Measurements from ENCODE around the gene SETD5. TPM values are rescaled to one million over a fixed set of nuclear protein-coding genes. Genes with fewer than 3 reads are reported as not detected.
A peak's percentile ranks its signal among the peaks of the same experiment; 100 is the strongest.

SETD5 gene
- total RNA-seq, 2 donors from 2014 or later, result 261 to 289 TPM

GRCh38 chr3:9452417-9452816 lies 55.0 kb downstream of the SETD5 start:
- peaks cover 94% of the 10 kb centered on the region for H3K36me3 ChIP-seq (ENCODE audit: control insufficient read depth, insufficient read depth, low read length)
- Mint-ChIP-seq H3K36me3 (ENCODE audit: low read depth) (peaks cover 81% of the 10 kb centered on the region), H3K4me3 (no peak overlapping the region), H3K4me1 (no peaks in the 10 kb centered on the region), H3K9me3 (no peaks in the 10 kb centered on the region), H3K27ac (peak overlapping the region; percentile 58), H3K27me3 (ENCODE audit: insufficient read depth) (no peaks in the 10 kb centered on the region)
- no peak overlapping the region for H3K4me3 ChIP-seq (ENCODE audit: low read length)
- no peak for DNase-seq
- H3K27ac ChIP-seq (ENCODE audit: low read depth, low read length), result no peak overlapping the region
- no peaks in the 10 kb centered on the region for H3K27me3 ChIP-seq (ENCODE audit: control insufficient read depth, insufficient read depth, low read length, poor library complexity, severe bottlenecking)
- H3K9me3 ChIP-seq (ENCODE audit: control insufficient read depth, low read length), result no peaks in the 10 kb centered on the region
- H3K4me1 ChIP-seq (ENCODE audit: control insufficient read depth, insufficient read depth, low read length), result no peaks in the 10 kb centered on the region
- no peak for TF ChIP-seq CTCF (conservative IDR thresholded peaks at IDR 0.05)
- H3K9ac ChIP-seq (ENCODE audit: extremely low read depth, low read length, poor library complexity, severe bottlenecking), result no peak overlapping the region
- 86 to 100% methylated on average over 1 to 2 of the region's 2 CpGs for WGBS, 2 experiments (ENCODE audit: insufficient coverage in 1 of 2, insufficient read length in 1 of 2)

GRCh38 chr3:9455596-9456131 lies 58.2 kb downstream of the SETD5 start:
- Histone ChIP-seq H3K9me3 (ENCODE audit: control insufficient read depth, low read length) (no peaks in the 10 kb centered on the region), H3K27me3 (ENCODE audit: control insufficient read depth, insufficient read depth, low read length, poor library complexity, severe bottlenecking) (no peaks in the 10 kb centered on the region), H3K4me3 (ENCODE audit: low read length) (no peak overlapping the region), H3K36me3 (ENCODE audit: control insufficient read depth, insufficient read depth, low read length) (peaks cover 88% of the 10 kb centered on the region), H3K4me1 (ENCODE audit: control insufficient read depth, insufficient read depth, low read length) (no peaks in the 10 kb centered on the region), H3K9ac (ENCODE audit: extremely low read depth, low read length, poor library complexity, severe bottlenecking) (no peak overlapping the region), H3K27ac (ENCODE audit: low read depth, low read length) (no peak overlapping the region)
- no peaks in the 10 kb centered on the region for H3K4me1 Mint-ChIP-seq
- 100% methylated on average over 1 of the region's 1 CpG for WGBS, 2 experiments (ENCODE audit: insufficient coverage in 1 of 2, insufficient read length in 1 of 2)
- H3K9me3 Mint-ChIP-seq, result no peaks in the 10 kb centered on the region
- peaks cover 66% of the 10 kb centered on the region for H3K36me3 Mint-ChIP-seq (ENCODE audit: low read depth)
- DNase-seq, result no peak
- no peak overlapping the region for H3K27ac Mint-ChIP-seq
- H3K27me3 Mint-ChIP-seq (ENCODE audit: insufficient read depth), result no peaks in the 10 kb centered on the region
- no peak for TF ChIP-seq CTCF (conservative IDR thresholded peaks at IDR 0.05)
- no peak overlapping the region for H3K4me3 Mint-ChIP-seq

GRCh38 chr3:9467451-9467850 lies 70.0 kb downstream of the SETD5 start:
- Mint-ChIP-seq H3K27ac (peak overlapping the region; percentile 66), H3K36me3 (ENCODE audit: low read depth) (peaks cover 69% of the 10 kb centered on the region), H3K4me3 (no peak overlapping the region), H3K27me3 (ENCODE audit: insufficient read depth) (no peaks in the 10 kb centered on the region), H3K9me3 (no peaks in the 10 kb centered on the region), H3K4me1 (no peaks in the 10 kb centered on the region)
- DNase-seq, result no peak
- Histone ChIP-seq H3K9me3 (ENCODE audit: control insufficient read depth, low read length) (no peaks in the 10 kb centered on the region), H3K27ac (ENCODE audit: low read depth, low read length) (no peak overlapping the region), H3K4me3 (ENCODE audit: low read length) (no peak overlapping the region), H3K27me3 (ENCODE audit: control insufficient read depth, insufficient read depth, low read length, poor library complexity, severe bottlenecking) (no peaks in the 10 kb centered on the region), H3K4me1 (ENCODE audit: control insufficient read depth, insufficient read depth, low read length) (no peaks in the 10 kb centered on the region), H3K9ac (ENCODE audit: extremely low read depth, low read length, poor library complexity, severe bottlenecking) (no peak overlapping the region), H3K36me3 (ENCODE audit: control insufficient read depth, insufficient read depth, low read length) (peaks cover 97% of the 10 kb centered on the region)
- 88 to 90% methylated on average over 3 of the region's 3 CpGs for WGBS, 2 experiments (ENCODE audit: insufficient coverage in 1 of 2, insufficient read length in 1 of 2)
- TF ChIP-seq CTCF (conservative IDR thresholded peaks at IDR 0.05), result no peak

Data from endodermal cell (in vitro differentiated cells).